ENCODE data around the gene KAT7.

KAT7 gene

GRCh38 chr17:49798182-49798581 is 9.7 kb downstream of the KAT7 start:
- no peaks in the 10 kb centered on the region for H3K27me3 ChIP-seq (ENCODE audit: control insufficient read depth in 5 of 5, insufficient read depth in 4 of 5, low read length in 5 of 5)
- H3K9ac ChIP-seq (ENCODE audit: low read length in 5 of 5) = no peak overlapping the region
- no peak overlapping the region for H3K4me3 ChIP-seq (ENCODE audit: low read depth in 1 of 5, low read length in 5 of 5)
- peaks cover 0 to 3% (median 0%) of the 10 kb centered on the region in 5 donors for H3K4me1 ChIP-seq (ENCODE audit: control insufficient read depth in 5 of 5, insufficient read depth in 5 of 5, low read length in 5 of 5)
- no peaks in the 10 kb centered on the region for H3K9me3 ChIP-seq (ENCODE audit: control insufficient read depth in 5 of 5, low read length in 5 of 5)
- H3K27ac ChIP-seq (ENCODE audit: low read depth, low read length) = no peak overlapping the region
- peaks cover 36 to 80% (median 56%) of the 10 kb centered on the region in 5 donors for H3K36me3 ChIP-seq (ENCODE audit: control insufficient read depth in 5 of 5, insufficient read depth in 5 of 5, low read length in 5 of 5)

DNA sequence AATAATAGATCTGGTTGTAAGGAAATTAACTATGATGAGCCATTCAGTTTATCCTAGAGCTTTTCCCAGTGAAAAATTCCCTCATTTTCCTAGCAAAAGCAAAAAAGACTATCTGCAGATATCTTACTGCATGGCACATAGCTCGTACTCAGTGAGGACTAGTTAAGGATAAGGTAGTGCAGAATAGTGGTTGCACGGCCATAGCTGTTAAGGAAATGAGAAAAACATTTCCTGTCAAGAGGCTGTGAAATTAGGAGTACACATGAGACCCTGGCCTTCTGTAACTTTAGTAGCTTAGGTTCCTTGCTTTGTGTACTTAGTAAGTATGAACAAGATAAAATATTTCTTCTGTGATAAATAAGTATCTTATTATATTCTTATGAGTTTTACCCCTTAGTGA is 10.3 kb downstream of the KAT7 start:
- Histone ChIP-seq H3K36me3 (ENCODE audit: control insufficient read depth in 5 of 5, insufficient read depth in 5 of 5, low read length in 5 of 5) (peaks cover 34 to 75% (median 56%) of the 10 kb centered on the region in 5 donors), H3K27ac (ENCODE audit: low read depth, low read length) (no peak overlapping the region), H3K9ac (ENCODE audit: low read length in 5 of 5) (no peak overlapping the region), H3K9me3 (ENCODE audit: control insufficient read depth in 5 of 5, low read length in 5 of 5) (no peaks in the 10 kb centered on the region), H3K4me1 (ENCODE audit: control insufficient read depth in 5 of 5, insufficient read depth in 5 of 5, low read length in 5 of 5) (peaks cover 0 to 2% (median 0%) of the 10 kb centered on the region in 5 donors), H3K4me3 (ENCODE audit: low read depth in 1 of 5, low read length in 5 of 5) (no peak overlapping the region), H3K27me3 (ENCODE audit: control insufficient read depth in 5 of 5, insufficient read depth in 4 of 5, low read length in 5 of 5) (no peaks in the 10 kb centered on the region)

- Histone ChIP-seq H3K27me3 (ENCODE audit: control insufficient read depth in 5 of 5, insufficient read depth in 4 of 5, low read length in 5 of 5) (no peaks in the 10 kb centered on the region), H3K27ac (ENCODE audit: low read depth, low read length) (no peak overlapping the region), H3K9ac (ENCODE audit: low read length in 5 of 5) (no peak overlapping the region), H3K4me3 (ENCODE audit: low read depth in 1 of 5, low read length in 5 of 5) (no peak overlapping the region), H3K36me3 (ENCODE audit: control insufficient read depth in 5 of 5, insufficient read depth in 5 of 5, low read length in 5 of 5) (peaks cover 47 to 83% (median 57%) of the 10 kb centered on the region in 5 donors), H3K4me1 (ENCODE audit: control insufficient read depth in 5 of 5, insufficient read depth in 5 of 5, low read length in 5 of 5) (no peaks in the 10 kb centered on the region), H3K9me3 (ENCODE audit: control insufficient read depth in 5 of 5, low read length in 5 of 5) (no peaks in the 10 kb centered on the region)
Observed at GRCh38 chr17:49809056-49809455, 20.6 kb downstream of the KAT7 start.

DNA sequence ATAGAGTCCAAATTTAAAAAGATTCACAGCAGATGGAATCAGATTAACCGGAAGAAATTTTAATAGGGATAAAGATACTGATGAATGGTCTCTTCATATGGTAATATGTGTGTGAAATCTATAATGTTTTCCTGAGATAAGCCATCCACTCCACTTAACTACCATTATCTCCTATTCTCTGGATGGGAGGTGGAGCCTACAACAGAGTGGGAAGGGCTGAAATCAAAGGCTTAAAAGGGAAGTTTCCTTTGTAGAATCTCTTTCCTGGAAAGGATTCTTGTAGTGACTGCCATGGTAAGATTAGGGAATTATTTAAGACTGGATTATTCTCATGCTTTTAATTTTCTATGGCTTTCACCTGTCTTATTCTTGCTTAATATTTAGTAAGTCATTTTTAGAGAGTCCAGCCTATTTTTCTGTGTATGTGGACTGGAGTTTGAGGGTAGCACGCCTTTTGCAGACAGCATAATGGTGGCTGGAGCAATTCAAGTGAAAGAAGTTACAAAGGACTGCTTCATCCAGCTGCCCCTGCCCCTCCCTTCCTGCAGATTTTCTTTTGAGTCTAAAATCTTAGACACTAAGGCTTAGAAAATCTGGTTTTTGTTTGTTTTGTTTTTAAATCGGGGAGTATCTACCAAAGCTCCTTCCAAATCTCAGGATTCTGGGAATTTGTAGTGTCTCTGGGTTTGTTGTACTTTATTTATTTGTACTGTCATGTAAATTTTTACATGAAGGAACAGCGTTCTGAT is 26.5 kb downstream of the KAT7 start:
- peaks cover 42 to 89% (median 56%) of the 10 kb centered on the region in 5 donors for H3K36me3 ChIP-seq (ENCODE audit: control insufficient read depth in 5 of 5, insufficient read depth in 5 of 5, low read length in 5 of 5)
- H3K9ac ChIP-seq (ENCODE audit: low read length in 5 of 5) = peak overlapping the region in 1 of 5 donors; percentile 19
- H3K4me1 ChIP-seq (ENCODE audit: control insufficient read depth in 5 of 5, insufficient read depth in 5 of 5, low read length in 5 of 5) = peaks cover 0 to 2% (median 0%) of the 10 kb centered on the region in 5 donors
- H3K27me3 ChIP-seq (ENCODE audit: control insufficient read depth in 5 of 5, insufficient read depth in 4 of 5, low read length in 5 of 5) = no peaks in the 10 kb centered on the region
- H3K9me3 ChIP-seq (ENCODE audit: control insufficient read depth in 5 of 5, low read length in 5 of 5) = no peaks in the 10 kb centered on the region
- no peak overlapping the region for H3K27ac ChIP-seq (ENCODE audit: low read depth, low read length)
- no peak overlapping the region for H3K4me3 ChIP-seq (ENCODE audit: low read depth in 1 of 5, low read length in 5 of 5)

- Histone ChIP-seq H3K9me3 (ENCODE audit: control insufficient read depth in 5 of 5, low read length in 5 of 5) (no peaks in the 10 kb centered on the region), H3K4me3 (ENCODE audit: low read depth in 1 of 5, low read length in 5 of 5) (no peak overlapping the region), H3K4me1 (ENCODE audit: control insufficient read depth in 5 of 5, insufficient read depth in 5 of 5, low read length in 5 of 5) (peaks cover 0 to 7% (median 0%) of the 10 kb centered on the region in 5 donors), H3K9ac (ENCODE audit: low read length in 5 of 5) (no peak overlapping the region), H3K27ac (ENCODE audit: low read depth, low read length) (no peak overlapping the region), H3K36me3 (ENCODE audit: control insufficient read depth in 5 of 5, insufficient read depth in 5 of 5, low read length in 5 of 5) (peaks cover 41 to 81% (median 55%) of the 10 kb centered on the region in 5 donors), H3K27me3 (ENCODE audit: control insufficient read depth in 5 of 5, insufficient read depth in 4 of 5, low read length in 5 of 5) (no peaks in the 10 kb centered on the region)
Observed at GRCh38 chr17:49815761-49816281, 27.3 kb downstream of the KAT7 start.

GRCh38 chr17:49817993-49818392 is 29.5 kb downstream of the KAT7 start:
- Histone ChIP-seq H3K9me3 (ENCODE audit: control insufficient read depth in 5 of 5, low read length in 5 of 5) (no peaks in the 10 kb centered on the region), H3K27ac (ENCODE audit: low read depth, low read length) (no peak overlapping the region), H3K27me3 (ENCODE audit: control insufficient read depth in 5 of 5, insufficient read depth in 4 of 5, low read length in 5 of 5) (no peaks in the 10 kb centered on the region), H3K36me3 (ENCODE audit: control insufficient read depth in 5 of 5, insufficient read depth in 5 of 5, low read length in 5 of 5) (peaks cover 44 to 85% (median 69%) of the 10 kb centered on the region in 5 donors), H3K4me3 (ENCODE audit: low read depth in 1 of 5, low read length in 5 of 5) (no peak overlapping the region), H3K9ac (ENCODE audit: low read length in 5 of 5) (no peak overlapping the region), H3K4me1 (ENCODE audit: control insufficient read depth in 5 of 5, insufficient read depth in 5 of 5, low read length in 5 of 5) (peaks cover 0 to 13% (median 4%) of the 10 kb centered on the region in 5 donors)

DNA sequence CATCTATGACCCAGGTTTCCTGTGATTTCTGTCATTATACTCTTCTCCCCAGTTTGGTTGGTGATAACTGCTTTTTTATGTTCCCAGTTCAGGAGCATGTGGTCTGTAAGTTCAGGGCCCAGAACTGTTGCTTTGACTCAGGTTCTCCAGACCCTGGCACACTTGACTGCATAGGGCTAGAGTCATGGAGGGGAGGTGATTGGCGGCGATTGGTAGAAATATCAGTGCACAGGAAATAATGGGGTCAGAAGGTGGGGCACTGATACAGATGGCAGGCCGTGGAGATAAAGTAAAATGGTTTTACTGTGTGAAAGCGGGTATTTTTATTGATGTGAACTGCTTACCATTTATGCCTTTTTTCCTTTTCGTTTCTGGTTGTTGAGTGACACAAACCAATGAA is 30.7 kb downstream of the KAT7 start:
- peaks cover 0 to 13% (median 8%) of the 10 kb centered on the region in 5 donors for H3K4me1 ChIP-seq (ENCODE audit: control insufficient read depth in 5 of 5, insufficient read depth in 5 of 5, low read length in 5 of 5)
- H3K9ac ChIP-seq (ENCODE audit: low read length in 5 of 5) = no peak overlapping the region
- H3K36me3 ChIP-seq (ENCODE audit: control insufficient read depth in 5 of 5, insufficient read depth in 5 of 5, low read length in 5 of 5) = peaks cover 48 to 85% (median 70%) of the 10 kb centered on the region in 5 donors
- H3K27me3 ChIP-seq (ENCODE audit: control insufficient read depth in 5 of 5, insufficient read depth in 4 of 5, low read length in 5 of 5) = no peaks in the 10 kb centered on the region
- H3K4me3 ChIP-seq (ENCODE audit: low read depth in 1 of 5, low read length in 5 of 5) = no peak overlapping the region
- H3K9me3 ChIP-seq (ENCODE audit: control insufficient read depth in 5 of 5, low read length in 5 of 5) = no peaks in the 10 kb centered on the region
- no peak overlapping the region for H3K27ac ChIP-seq (ENCODE audit: low read depth, low read length)

DNA sequence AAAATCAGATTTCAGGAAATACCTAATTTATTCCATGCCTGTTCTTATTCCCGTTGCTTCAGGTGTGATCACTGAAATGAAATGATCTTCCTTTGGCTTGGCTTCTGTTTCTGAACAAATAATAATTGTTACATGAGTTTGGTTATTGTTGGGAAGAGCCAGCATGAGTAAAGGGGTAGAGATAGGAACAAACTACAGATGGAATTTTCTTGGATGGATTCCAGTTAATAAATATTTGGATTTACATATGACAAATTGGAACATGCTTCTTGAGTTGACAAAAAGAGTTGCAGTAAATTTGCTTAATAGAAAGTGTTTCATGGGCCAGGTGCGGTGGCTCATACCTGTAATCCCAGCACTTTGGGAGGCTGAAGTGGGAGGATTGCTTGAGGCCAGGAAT is 31.2 kb downstream of the KAT7 start:
- Histone ChIP-seq H3K36me3 (ENCODE audit: control insufficient read depth in 5 of 5, insufficient read depth in 5 of 5, low read length in 5 of 5) (peaks cover 44 to 87% (median 69%) of the 10 kb centered on the region in 5 donors), H3K27me3 (ENCODE audit: control insufficient read depth in 5 of 5, insufficient read depth in 4 of 5, low read length in 5 of 5) (no peaks in the 10 kb centered on the region), H3K4me3 (ENCODE audit: low read depth in 1 of 5, low read length in 5 of 5) (no peak overlapping the region), H3K9ac (ENCODE audit: low read length in 5 of 5) (no peak overlapping the region), H3K27ac (ENCODE audit: low read depth, low read length) (no peak overlapping the region), H3K9me3 (ENCODE audit: control insufficient read depth in 5 of 5, low read length in 5 of 5) (no peaks in the 10 kb centered on the region), H3K4me1 (ENCODE audit: control insufficient read depth in 5 of 5, insufficient read depth in 5 of 5, low read length in 5 of 5) (peaks cover 0 to 13% (median 8%) of the 10 kb centered on the region in 5 donors)

DNA sequence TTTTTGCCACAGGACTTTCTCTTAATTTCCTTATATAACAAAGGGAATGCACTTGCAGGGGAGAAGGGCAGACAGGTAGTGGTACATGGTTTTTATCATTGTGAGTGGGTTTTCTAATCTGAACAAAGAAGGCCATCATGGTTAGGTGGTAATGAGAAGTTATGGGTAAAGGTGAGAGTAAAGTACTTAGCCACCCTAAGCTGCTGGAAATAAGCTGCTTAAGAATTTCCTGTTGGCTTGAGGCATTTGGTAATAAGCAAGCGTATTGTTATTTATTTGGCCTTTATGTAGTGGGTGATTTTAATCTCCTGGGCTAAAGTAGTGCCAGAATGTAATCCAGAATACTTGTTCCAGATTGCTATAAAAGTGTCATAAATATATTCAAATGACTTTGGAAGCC is 32.3 kb downstream of the KAT7 start:
- H3K27me3 ChIP-seq (ENCODE audit: control insufficient read depth in 5 of 5, insufficient read depth in 4 of 5, low read length in 5 of 5) = no peaks in the 10 kb centered on the region
- H3K9me3 ChIP-seq (ENCODE audit: control insufficient read depth in 5 of 5, low read length in 5 of 5) = no peaks in the 10 kb centered on the region
- peak overlapping the region in 1 of 5 donors; percentile 31 for H3K9ac ChIP-seq (ENCODE audit: low read length in 5 of 5)
- H3K4me3 ChIP-seq (ENCODE audit: low read depth in 1 of 5, low read length in 5 of 5) = no peak overlapping the region
- no peak overlapping the region for H3K27ac ChIP-seq (ENCODE audit: low read depth, low read length)
- peaks cover 50 to 83% (median 75%) of the 10 kb centered on the region in 5 donors for H3K36me3 ChIP-seq (ENCODE audit: control insufficient read depth in 5 of 5, insufficient read depth in 5 of 5, low read length in 5 of 5)
- H3K4me1 ChIP-seq (ENCODE audit: control insufficient read depth in 5 of 5, insufficient read depth in 5 of 5, low read length in 5 of 5) = peaks cover 0 to 11% (median 8%) of the 10 kb centered on the region in 5 donors

GRCh38 chr17:49821466-49821865 is 33.0 kb downstream of the KAT7 start:
- Histone ChIP-seq H3K9me3 (ENCODE audit: control insufficient read depth in 5 of 5, low read length in 5 of 5) (no peaks in the 10 kb centered on the region), H3K27me3 (ENCODE audit: control insufficient read depth in 5 of 5, insufficient read depth in 4 of 5, low read length in 5 of 5) (no peaks in the 10 kb centered on the region), H3K4me3 (ENCODE audit: low read depth in 1 of 5, low read length in 5 of 5) (no peak overlapping the region), H3K9ac (ENCODE audit: low read length in 5 of 5) (no peak overlapping the region), H3K36me3 (ENCODE audit: control insufficient read depth in 5 of 5, insufficient read depth in 5 of 5, low read length in 5 of 5) (peaks cover 51 to 83% (median 76%) of the 10 kb centered on the region in 5 donors), H3K27ac (ENCODE audit: low read depth, low read length) (no peak overlapping the region), H3K4me1 (ENCODE audit: control insufficient read depth in 5 of 5, insufficient read depth in 5 of 5, low read length in 5 of 5) (peaks cover 0 to 11% (median 8%) of the 10 kb centered on the region in 5 donors)
